HG03280 (cell line): ENCODE measurements around the gene SORCS2.

ENCODE experiments used
- ATAC-seq: cut with Tn5 transposase; IDR thresholded peaks from one replicate; pipeline ENCODE4 v1.9.1; 2021; ENCODE audit warnings: mild to moderate bottlenecking, moderate library complexity; ENCODE audit not compliant: unreplicated experiment

SORCS2 gene

DNA sequence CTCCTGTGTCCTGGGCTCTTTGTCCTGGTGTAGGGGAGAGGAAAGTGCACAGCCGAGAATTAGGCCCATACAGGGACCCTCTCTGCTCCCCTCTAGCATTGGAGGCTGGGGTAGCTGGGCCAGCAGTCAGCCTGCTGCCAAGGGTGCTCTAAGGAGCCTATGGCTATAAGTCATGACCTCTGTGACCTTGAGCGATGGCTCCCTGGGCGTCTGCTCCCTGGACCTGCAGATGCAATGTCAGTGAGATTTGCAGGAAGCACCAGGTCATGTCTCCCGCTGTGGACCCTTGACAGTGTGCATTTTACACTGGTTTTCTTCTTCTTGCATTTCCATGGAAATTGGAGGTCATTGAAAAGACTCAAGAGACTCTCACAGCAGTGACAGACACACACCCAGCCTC lies 476.5 kb downstream of the SORCS2 start:
- no peak for ATAC-seq

DNA sequence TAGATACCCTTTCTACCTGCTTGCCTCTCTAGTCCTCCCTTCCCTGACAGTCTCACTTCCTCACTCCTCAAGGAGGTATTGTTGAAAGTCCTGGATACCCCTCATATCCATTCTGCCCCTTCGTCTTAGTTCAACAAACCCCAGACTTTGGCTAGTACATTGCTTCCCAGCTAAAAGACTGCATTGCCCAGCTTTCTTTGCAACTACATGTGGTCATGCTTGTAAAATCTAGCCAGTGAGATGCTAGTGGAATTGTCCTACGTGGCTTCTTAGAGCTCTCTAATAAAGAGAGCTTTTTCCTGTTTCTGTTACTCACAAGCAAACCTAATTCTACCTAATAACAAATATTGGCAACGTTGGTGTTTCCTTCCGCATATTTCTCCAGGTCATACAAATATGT lies 480.3 kb downstream of the SORCS2 start:
- no peak for ATAC-seq

DNA sequence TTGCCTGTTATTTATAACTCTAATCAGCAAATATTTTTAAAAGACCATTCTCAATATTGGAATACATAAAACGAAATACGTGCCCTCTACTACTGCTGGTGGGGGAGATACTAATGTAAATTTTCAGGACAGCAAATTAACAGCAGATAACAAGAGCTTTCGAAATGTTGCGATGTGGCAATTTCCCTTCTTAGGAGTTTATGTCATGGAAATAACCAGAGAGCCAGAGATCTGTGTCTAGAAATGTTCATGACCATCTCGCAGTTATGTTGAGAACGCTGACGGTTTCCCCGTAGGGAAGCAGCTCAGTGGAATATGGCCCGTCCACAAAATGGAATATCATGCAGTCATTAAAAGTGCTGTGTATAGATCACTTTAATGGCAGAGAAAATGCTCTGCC lies 480.8 kb downstream of the SORCS2 start:
- ATAC-seq: no peak

DNA sequence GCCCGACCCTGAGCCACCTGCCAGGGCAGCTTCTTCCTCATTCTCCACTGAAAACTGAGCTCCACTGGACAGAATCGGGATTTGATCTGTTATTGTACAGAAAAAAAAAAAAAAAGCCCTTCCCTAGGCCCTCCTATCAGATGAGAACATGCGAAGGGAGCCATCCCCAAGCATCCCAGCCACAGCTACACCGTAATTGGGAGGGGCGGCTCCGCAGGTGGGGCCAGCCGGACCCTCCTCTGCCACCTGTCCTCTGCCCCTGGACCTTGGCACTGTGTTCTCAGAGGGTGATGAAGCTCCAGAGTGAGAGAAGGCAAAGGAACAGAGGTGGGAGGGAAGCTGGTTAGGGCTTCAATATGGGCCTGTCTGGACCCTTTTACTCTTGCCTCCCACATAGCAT lies 482.4 kb downstream of the SORCS2 start:
- no peak for ATAC-seq

DNA sequence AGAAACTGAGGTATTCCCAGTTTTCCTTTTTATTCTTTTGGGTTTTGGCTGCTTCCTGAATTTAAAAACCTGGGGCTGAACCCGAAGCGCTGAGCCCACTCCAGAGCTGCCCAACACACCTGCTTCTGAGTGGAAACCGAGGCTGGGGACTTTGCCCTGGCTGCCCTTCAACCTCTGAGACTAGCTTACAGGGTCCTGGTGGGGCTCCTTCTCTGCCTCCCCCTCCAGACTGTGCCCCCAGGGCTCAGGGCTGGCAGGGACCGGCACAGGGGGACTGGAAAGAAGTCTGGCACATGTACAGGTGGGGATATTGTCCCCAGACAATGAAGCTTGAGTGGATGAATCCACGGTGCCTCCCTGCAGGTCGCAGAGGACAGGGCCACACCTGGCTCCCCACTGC lies 482.8 kb downstream of the SORCS2 start:
- ATAC-seq: no peak

DNA sequence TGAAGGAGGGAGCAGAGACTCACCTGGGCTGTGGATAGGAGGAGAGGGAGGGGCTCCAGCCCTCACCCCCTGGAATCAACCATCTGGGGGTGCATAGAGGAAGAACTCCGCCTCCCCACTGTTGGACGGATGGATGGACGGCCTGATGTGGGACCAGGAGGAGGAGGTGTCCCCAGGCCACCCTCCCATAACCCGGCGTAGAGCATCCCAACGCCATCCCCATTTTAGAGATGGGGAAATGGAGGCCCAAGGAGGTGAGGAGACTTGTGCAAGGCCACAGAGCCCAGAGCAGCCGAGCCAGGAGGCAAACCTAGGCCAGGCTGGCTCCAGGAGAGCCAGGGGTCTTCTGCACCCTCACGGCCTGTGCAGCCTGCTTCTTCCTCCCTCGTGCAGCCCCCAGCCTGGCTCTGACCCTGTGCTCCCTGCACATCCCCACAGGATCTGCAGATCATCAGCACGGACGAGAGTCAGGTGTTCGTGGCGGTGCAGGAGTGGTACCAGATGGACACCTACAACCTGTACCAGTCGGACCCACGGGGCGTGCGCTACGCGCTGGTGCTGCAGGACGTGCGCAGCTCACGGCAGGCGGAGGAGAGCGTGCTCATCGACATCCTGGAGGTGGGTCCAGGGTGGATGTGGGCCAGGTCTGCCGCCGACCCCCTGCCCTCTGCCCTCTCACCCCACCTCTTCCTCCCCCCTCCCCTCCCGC lies 483.4 kb downstream of the SORCS2 start:
- no peak for ATAC-seq

DNA sequence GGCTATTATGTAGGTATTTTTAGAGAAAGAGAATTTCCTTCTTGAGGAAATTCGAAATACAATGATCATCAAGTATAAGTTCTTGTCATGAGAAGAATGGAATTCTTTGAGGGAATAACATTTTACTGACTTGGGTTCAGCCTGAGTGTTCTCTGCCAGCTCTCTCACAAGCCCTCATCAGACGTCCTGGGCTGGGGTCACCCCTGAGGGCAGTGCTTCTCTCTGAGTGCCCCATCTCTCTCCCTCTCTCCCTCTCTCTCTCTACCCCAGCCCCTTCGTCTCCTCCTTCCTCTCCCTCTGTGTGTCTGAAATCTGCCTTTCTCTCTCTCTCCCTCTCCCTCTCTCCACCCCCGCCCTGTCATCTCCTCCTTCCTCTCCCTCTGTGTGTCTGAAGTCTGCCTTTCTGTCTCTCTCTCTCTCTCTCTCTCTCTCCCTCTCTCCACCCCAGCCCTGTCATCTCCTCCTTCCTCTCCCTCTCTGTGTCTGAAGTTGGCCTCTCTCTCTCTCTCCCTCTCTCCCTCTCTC lies 484.1 kb downstream of the SORCS2 start:
- ATAC-seq: no peak

DNA sequence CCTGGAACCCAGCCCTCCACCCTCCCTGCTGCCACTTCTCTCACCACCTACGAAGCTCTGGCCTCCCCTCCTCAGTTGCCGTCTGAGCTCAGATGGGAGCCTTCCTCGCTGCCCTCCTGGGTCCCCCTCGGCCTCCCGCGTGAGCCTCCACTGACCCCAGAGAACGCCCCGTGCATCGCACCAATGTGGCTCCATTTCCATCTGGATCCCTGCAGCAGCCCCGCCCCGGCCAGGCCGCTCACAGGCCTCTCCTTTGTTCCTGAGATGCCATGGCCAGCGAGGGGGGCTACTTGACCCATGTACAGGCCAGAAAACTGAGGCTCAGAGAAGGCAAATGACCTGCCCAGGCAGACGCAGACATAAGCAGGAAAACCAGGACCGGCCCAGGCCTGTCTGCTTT lies 484.7 kb downstream of the SORCS2 start:
- no peak for ATAC-seq

DNA sequence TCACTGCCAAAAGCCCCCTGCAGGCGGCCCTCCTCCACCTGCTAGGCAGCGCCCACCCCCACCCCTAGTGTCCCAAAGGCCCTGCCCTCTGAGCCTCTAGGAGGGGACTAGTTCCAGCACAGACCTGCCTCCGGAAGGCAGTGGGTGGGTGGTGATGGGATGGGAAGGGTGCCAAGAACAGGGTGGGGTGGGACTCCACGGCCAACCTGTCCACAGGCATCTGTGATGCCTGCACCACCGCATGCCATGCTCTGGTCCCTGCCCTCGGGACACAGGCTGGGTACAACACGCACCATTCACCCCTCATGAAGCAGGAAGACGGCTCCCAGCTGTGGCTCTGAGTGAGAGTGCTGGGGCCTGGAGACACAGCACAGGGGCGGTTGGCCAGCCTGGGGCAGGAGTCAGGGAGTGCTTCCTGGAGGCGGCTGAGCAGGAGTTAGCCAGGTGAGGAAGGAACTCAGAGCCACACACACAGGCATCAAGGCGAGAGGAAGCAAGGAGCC lies 485.5 kb downstream of the SORCS2 start:
- no peak for ATAC-seq

DNA sequence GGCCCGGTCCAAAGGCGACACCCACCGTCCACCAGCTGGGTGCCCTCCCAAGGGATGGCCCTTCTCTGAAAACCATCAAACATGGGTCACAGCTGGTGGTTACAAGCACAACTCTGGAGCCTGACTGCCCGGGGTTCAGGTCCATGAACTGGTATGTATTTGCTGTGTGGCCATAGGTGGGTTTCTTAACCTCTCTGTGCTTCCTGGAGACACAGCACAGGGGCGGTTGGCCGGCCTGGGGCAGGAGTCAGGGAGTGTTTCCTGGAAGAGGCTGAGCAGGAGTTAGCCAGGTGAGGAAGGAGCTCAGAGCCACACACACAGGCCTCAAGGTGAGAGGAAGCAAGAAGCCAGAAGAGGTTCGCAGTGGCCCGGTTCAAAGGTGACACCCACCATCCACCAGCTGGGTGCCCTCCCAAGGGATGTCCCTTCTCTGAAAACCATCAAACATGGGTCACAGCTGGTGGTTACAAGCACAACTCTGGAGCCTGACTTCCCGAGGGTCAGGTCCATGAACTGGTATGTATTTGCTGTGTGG lies 486.0 kb downstream of the SORCS2 start:
- no peak for ATAC-seq

DNA sequence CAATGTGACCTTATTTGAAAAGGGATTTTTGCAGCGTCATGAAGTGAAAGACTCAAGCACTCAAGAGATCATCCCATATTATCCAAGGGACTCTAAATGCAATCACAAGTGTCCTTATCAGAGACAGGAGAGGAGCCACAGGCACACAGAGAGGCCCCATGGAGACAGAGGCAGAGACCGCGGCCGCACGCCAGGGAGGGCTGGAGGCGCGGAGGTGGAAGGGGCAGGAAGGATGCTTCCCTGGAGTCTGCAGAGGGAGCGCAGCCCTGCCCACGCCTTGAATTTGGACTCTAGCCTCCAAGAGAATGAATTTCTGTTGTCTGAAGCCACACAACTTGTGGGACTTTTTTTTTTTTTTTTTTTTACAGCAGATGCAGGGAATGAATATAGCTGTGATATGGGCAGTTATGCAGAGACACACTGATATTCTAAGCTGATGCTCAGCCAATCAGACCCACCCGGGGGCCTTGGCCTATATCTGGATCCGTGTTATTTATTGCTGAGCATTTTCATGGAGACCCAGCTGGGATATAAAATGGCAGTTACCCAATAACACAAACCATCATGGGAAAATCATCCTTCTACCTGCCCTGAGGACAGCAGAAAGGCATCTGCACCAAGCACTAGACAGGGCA lies 487.2 kb downstream of the SORCS2 start:
- no peak for ATAC-seq

DNA sequence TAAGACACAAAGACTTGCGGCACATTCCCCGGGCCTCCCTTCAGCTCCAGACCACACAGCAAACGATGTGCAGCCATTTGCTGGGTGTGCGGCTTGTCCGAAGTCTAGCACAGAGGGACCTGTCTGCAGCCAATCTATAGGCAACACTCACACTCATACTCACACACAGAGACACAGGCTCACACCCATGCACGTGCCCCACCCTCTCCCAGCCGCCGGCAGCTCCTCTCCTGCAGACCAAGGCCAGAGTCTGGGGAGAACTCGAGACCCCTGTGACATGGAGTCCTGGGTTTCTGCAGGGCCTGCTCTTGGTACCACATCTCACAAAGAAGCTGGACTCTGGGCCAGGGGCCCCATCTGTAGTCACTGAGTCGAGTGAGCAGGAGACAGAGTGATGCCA lies 487.8 kb downstream of the SORCS2 start:
- ATAC-seq: no peak

DNA sequence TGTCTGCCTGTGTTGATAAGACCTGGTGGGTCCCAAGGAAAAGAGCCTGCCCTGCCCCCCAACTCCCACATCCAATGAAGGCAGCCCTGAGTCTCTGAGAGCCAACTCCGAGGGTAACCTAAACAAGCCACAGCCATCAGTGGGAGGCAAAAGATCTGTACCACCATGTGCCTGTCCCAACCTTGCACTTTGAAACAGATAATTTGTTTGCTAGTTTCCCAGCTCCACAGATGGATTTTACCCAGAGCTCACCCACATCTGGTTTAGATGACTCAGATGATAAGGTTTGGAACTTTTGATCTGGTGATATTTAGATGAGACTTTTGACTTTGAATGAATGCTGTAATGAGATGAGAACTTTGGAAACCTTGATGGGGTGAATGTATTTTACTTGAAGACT lies 488.4 kb downstream of the SORCS2 start:
- ATAC-seq: no peak

DNA sequence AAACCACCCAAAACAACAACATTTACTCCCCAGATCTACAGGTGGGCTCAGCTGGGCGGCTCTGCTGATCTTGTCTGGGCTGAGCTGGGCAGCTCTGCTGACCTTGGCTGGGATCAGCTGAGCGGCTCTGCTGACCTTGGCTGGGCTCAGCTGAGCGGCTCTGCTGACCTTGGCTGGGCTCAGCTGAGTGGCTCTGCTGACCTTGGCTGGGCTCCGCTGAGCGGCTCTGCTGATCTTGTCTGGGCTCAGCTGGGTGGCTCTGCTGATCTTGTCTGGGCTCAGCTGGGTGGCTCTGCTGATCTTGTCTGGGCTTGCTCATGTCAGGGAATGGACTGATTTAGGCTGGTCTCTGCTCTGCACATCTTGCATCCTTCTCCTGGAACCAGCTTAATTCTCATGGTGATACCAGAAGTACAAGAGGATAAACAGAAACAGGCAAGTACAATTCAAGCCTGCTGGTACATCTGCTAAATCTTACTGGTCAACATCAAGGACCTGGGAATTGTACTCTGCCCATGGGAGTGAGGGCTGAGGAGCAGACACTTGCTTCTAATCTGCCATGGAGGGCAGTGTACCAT lies 490.9 kb downstream of the SORCS2 start:
- no peak for ATAC-seq

DNA sequence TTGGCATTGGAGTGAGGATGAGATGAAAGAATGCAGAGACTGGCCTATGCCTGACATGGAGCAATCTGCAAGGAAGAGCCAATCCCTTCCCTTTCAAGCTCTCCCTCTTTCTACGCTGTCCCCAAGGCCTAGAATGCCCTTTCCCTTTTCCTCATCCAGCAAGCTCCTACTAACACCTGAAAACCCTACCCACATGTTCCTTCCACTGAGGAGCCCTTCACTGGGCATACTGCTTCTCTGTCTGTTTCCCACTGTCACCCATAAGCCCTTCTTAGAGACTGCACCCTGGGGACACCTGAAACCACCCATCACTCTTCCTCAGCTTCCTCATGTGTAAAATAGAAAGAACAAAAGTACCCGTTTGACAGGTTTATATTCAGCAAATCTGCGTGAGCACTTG lies 492.0 kb downstream of the SORCS2 start:
- ATAC-seq: no peak

DNA sequence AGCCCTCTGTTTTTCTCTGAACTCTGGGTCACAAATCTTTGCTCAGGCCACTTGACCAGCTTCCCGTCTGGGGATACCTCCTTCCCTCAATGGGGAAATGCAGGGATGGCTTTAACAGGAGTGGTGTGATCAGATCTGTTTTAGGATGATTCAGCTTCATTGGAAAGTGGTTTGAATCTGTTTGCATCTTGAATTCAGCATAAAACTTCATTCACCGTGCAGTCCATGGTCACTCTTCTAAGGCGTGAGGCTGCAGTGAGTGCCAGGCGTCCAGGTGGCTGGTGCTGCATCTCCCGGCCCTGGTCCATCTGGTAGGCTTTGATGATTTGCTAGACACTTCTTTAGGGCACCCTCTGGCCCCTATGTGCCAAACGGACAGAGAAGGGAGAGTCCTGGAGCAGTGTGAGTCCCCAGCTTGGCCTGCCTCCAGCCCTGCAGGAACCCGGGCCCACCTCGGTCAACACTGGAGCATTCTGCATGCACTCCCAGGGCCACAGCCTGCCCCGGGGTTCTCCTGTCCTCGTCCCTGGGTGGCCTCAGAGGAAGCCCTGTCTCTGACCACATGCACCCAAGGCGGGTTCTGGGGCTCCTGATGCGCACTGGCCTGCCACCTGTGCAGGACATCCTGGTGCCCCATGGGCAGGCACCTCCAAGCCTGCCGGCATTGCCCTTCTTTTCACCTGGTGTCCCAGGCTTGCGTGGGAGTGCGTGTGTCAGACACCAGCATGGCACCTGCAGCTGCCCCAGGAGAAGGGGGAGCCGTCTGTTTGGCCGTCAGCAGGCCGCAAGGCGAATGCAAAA lies 493.9 kb downstream of the SORCS2 start:
- no peak for ATAC-seq

DNA sequence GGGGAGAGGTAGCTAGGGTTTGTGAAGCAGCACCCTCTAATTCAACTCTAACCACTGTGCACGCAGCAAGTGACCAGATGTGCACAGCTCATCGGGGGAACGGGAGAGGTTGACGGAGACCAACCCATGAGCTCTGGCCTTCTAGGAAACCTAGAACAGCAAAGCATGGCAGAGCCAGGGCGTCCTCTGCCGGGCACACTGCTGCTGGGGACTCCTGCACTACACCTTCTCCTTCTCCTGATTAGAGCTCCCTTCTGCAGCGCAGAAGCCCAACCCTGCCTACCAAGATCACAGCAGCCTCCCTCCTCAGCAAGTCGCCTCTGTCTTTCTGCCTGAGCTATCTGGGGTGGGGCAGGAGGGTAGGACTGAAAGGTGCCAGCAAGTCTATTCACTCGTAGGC lies 494.7 kb downstream of the SORCS2 start:
- ATAC-seq: no peak

DNA sequence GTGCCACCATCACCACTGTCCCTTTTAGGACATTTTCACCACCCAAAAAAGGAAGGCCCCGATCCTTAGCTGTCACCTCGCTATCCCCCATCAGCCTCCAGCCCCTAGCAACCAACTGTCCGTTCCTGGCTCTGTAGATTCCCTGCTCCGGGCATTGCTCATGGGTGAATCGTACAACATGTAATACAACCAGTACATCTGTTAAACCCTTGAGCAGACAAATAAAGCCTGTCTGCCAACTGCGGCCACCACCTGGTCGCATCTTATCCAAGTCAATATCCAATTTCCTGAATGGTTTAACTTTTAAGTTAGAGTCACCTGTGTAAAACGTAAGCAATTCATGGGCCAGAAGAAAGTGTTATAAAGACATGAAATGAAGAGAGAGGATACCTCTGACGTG lies 495.5 kb downstream of the SORCS2 start:
- no peak for ATAC-seq

DNA sequence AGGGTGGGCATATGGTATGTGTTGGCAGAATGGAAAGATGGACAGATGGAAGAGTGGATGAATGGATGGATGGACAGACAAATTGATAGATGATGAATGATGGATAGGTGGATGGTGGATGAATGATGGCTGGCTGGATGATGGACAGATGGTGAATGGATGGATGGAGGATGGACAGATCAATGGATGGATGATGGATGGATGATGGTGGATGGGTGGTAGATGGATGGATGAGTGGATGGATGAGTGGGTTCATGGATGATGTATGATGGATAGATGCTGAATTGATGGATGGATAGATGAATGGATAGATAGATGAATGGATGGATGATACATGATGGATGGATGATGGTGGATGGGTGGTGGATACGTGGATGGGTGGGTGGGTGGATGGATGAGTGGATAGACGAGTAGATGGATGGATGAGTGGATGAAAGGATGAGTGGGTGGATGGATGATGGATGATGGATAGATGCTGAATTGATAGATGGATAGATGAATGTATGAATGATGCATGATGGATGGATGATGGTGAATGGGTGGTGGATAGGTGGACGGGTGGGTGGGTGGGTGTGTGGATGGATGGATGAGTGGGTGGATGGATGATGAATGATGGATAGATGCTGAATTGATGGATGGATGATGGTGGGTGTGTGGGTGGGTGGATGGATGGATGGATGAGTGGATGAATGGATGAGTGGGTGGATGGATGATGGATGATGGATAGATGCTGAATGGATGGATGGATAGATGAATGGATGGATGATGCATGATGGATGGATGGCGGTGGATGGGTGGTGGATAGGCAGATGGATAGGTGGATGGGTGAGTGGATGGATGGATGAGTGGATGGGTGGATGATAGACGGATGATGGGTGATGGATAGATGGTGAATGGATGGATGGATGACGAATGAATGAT lies 497.7 kb downstream of the SORCS2 start:
- no peak for ATAC-seq

DNA sequence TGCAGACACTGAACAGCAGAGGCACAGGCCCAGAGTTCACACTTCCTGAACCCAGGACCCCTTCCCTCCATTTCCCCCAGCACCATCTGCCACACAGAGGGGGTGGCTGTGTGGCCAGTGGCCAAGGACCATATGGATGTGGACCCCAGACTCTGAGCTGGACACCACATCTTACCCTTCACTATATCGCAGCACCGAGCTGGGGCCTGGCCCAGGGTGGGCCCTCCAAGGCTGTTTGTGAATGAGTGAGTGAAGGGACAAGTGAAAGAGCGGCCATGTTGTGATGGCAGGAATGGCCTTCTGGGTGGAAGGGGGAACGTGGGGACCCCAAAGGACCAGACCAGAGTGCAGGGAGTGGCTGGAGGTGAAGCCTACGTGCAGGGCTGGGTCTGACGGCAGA lies 498.7 kb downstream of the SORCS2 start:
- ATAC-seq: no peak
